B cell (primary cell): ENCODE results near the gene TRA2B. TPM values are rescaled to one million over a fixed set of nuclear protein-coding genes. Genes with fewer than 3 reads are reported as not detected.
A peak's percentile ranks its signal among the peaks of the same experiment; 100 is the strongest.

Source experiments
- ATAC-seq: fragments of 200-7000 bp; cut with Tn5 transposase; one replicate; pipeline ENCODE4 v1.10.0; 2021; ENCODE audit warnings: low read depth, mild to moderate bottlenecking, moderate number of reproducible peaks, moderate library complexity
- CTCF ChIA-PET: fragments of 350-600 bp; sonication (Branson Sonifier 250); formaldehyde crosslinking; loops from one replicate; lab custom pipeline; 2021; ENCODE audit warnings: antibody characterized with exemption, inconsistent platforms; lab: Charles Lee
- POLR2A ChIA-PET: fragments of 350-600 bp; sonication (Branson Sonifier 250); formaldehyde crosslinking; loops from one replicate; lab custom pipeline; 2021; ENCODE audit warnings: antibody characterized with exemption; lab: Charles Lee
- DNase-seq: peaks from one replicate; pipeline ENCODE4 v3.0.0; 2013
- H2AFZ ChIP-seq: 2 replicates; pipeline ENCODE4 v1.6.1; 2012; ENCODE audit warnings: mild to moderate bottlenecking, low read depth, low read length; ENCODE audit not compliant: insufficient read depth, poor library complexity, severe bottlenecking
- H3K27ac ChIP-seq, 2 donors: 1 replicate in 1 of 2; 2 replicates in 1 of 2; pipeline ENCODE4 v1.5.1; 2012 to 2013; ENCODE audit warnings: low read length in 2 of 2, mild to moderate bottlenecking in 2 of 2, moderate library complexity in 1 of 2
- H3K27me3 ChIP-seq, 4 experiments: fragments of 200-600 bp in 1 of 4; sonication (generic) in 1 of 4; replicated peaks in 1 of 4; 1 replicate in 2 of 4; 2 replicates in 2 of 4; pipeline versions ENCODE4 v1.6.1 to v1.7.0; 2013 to 2016; ENCODE audit warnings: low read length in 3 of 4, mild to moderate bottlenecking in 2 of 4, mixed read lengths in 1 of 4, moderate library complexity in 1 of 4; ENCODE audit not compliant: insufficient read depth in 4 of 4, control insufficient read depth in 3 of 4; ENCODE audit errors: control extremely low read depth in 1 of 4
- H3K36me3 ChIP-seq, 2 experiments: replicated peaks in 1 of 2; 1 replicate in 1 of 2; 2 replicates in 1 of 2; pipeline versions ENCODE4 v1.6.1 to v1.7.1; 2013; ENCODE audit warnings: low read length in 1 of 2; ENCODE audit not compliant: insufficient read depth in 2 of 2, control insufficient read depth in 1 of 2; ENCODE audit errors: control extremely low read depth in 1 of 2, extremely low read depth in 1 of 2
- H3K4me1 ChIP-seq, 2 donors: fragments of 200-600 bp in 1 of 2; sonication (generic) in 1 of 2; 1 replicate in 1 of 2; 2 replicates in 1 of 2; pipeline versions ENCODE4 v1.5.1 to v1.6.1; 2013 to 2017; ENCODE audit warnings: low read length in 2 of 2; ENCODE audit not compliant: control insufficient read depth in 2 of 2, insufficient read depth in 2 of 2
- H3K4me2 ChIP-seq: replicated peaks from 2 replicates; pipeline ENCODE3; 2012; ENCODE audit warnings: mild to moderate bottlenecking, low read depth, low read length; ENCODE audit not compliant: poor library complexity, severe bottlenecking
- H3K4me3 ChIP-seq, 5 experiments: fragments of 200-600 bp in 1 of 5; sonication (generic) in 1 of 5; 1 replicate in 3 of 5; 2 replicates in 2 of 5; pipeline versions ENCODE4 v1.5.1 to v1.7.0; 2011 to 2016; ENCODE audit warnings: low read length in 4 of 5, mild to moderate bottlenecking in 4 of 5, low read depth in 2 of 5, control low read depth in 1 of 5, moderate library complexity in 1 of 5; ENCODE audit not compliant: insufficient read depth in 1 of 5; ENCODE audit errors: control extremely low read depth in 1 of 5, extremely low read depth in 1 of 5
- H3K79me2 ChIP-seq: fragments of 200-600 bp; sonication (generic); one replicate; pipeline ENCODE4 v1.6.0; 2016; ENCODE audit warnings: low read length; ENCODE audit not compliant: control insufficient read depth, insufficient read depth
- H3K9ac ChIP-seq: fragments of 200-600 bp; sonication (generic); 2 replicates; pipeline ENCODE4 v1.6.1; 2017; ENCODE audit warnings: mild to moderate bottlenecking, low read length, moderate library complexity
- H3K9me3 ChIP-seq, 3 donors: one replicate each; pipeline versions ENCODE4 v1.6.1 to v1.7.1; 2013; ENCODE audit warnings: low read length in 2 of 3; ENCODE audit not compliant: control insufficient read depth in 2 of 3, insufficient read depth in 1 of 3; ENCODE audit errors: control extremely low read depth in 1 of 3
- H4K20me1 ChIP-seq: 2 replicates; pipeline ENCODE4 v1.6.0; 2012; ENCODE audit warnings: mild to moderate bottlenecking, low read length; ENCODE audit not compliant: insufficient read depth, control insufficient read depth, poor library complexity, severe bottlenecking
- H3K27ac Mint-ChIP-seq: one replicate; pipeline ENCODE4 v1.8.0; 2021; ENCODE audit warnings: mixed read lengths
- H3K27me3 Mint-ChIP-seq: one replicate; pipeline ENCODE4 v1.8.0; 2021; ENCODE audit warnings: mixed read lengths
- H3K4me1 Mint-ChIP-seq: one replicate; pipeline ENCODE4 v1.8.0; 2021; ENCODE audit warnings: mixed read lengths
- H3K4me3 Mint-ChIP-seq: one replicate; pipeline ENCODE4 v1.8.0; 2021; ENCODE audit warnings: mixed read lengths
- H3K9me3 Mint-ChIP-seq: one replicate; pipeline ENCODE4 v1.8.0; 2022; ENCODE audit warnings: mixed read lengths; ENCODE audit not compliant: insufficient read depth
- EZH2 ChIP-seq: IDR thresholded peaks from 2 replicates; pipeline ENCODE4 v1.6.1; 2012; ENCODE audit warnings: borderline replicate concordance, low read depth, mild to moderate bottlenecking, moderate library complexity, low read length; ENCODE audit not compliant: insufficient read depth, poor library complexity, severe bottlenecking
- WGBS: methylation state at CpG from one replicate; pipeline ENCODE4 v1.1.5; 2013; ENCODE audit warnings: missing lambda C conversion rate; ENCODE audit not compliant: insufficient coverage; 5-methylcytosine and 5-hydroxymethylcytosine counted together
- intact Hi-C: fragments of 100-400 bp; cut with micrococcal nuclease; formaldehyde crosslinking; loops from one replicate; pipeline ENCODE4 v1.10.0; 2022
- polyA plus RNA-seq: library from polyadenylated mRNA; depleted of rRNA; stranded (reverse); fragments of >200 nt; gene quantifications from 2 replicates; pipeline ENCODE4 v1.2.3, GENCODE V29; 2012
- total RNA-seq, 2 donors: library from RNA; stranded (reverse); fragments of 120-200 nt in 1 of 2; gene quantifications; 1 replicate in 1 of 2; 2 replicates in 1 of 2; pipeline versions ENCODE4 v1.2.3 to v1.2.4, GENCODE V29; 2013 to 2022
- TF ChIP-seq, protein P1 (sequence below): fragments of 200-600 bp; IDR thresholded peaks from one replicate; pipeline ENCODE4 v1.8.0; 2022; ENCODE audit warnings: antibody characterized with exemption, mild to moderate bottlenecking

Gene TRA2B
- total and polyA plus RNA-seq, 2 donors (not counting 1 experiment from before 2014, with no cell fraction given), result 220 to 1,062 TPM

DNA sequence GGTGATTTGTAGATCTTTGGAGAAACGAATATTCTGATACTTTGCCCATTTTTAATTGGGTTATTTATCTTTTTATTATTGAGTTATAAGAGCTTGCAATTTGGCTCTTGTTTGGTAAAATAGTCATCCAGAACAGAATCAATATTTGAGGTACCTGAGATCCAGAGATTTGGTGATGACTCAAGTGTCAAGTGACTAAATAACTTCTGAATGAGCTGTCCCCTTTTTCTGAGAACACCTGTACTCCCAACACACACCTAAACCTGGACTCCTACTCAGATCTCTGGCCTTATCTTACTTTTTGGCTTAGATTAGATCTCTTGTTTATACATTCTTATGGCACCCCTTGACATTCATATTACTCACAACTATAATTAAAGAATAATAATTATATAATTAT is 3.1 kb upstream of the TRA2B start:
- H3K4me3 Mint-ChIP-seq, result no peak overlapping the region
- POLR2A ChIA-PET, result no interaction called here

DNA sequence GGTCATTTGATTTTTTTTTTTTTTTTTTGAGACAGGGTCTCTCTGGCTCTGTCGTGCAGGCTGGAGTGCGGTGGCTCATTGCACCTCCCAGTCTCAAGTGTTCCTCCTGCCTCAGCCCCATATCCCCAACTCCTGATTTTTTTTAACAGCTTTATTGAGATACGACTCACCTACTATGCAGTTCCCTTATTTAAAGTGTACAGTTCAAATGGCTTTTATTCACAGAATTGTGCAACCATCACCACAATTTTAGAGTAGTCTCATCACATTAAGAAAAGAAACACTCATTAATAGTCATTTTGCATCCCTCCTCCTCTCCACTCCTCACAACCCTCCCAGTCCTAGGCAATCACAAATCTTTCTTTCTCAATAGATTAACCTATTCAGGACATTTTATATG is 1.9 kb upstream of the TRA2B start:
- H3K27ac ChIP-seq, result no peak overlapping the region
- Mint-ChIP-seq H3K27me3 (no peaks in the 10 kb centered on the region), H3K27ac (peak overlapping the region; percentile 8), H3K4me1 (peaks cover 29% of the 10 kb centered on the region), H3K9me3 (no peaks in the 10 kb centered on the region), H3K4me3 (peak overlapping the region; percentile 30)
- no peaks in the 10 kb centered on the region for H3K27me3 ChIP-seq
- ChIA-PET POLR2A (no interaction called here), CTCF (no interaction called here)
- H3K36me3 ChIP-seq, result no peaks in the 10 kb centered on the region
- H3K4me3 ChIP-seq, result no peak overlapping the region
- peaks cover 31% of the 10 kb centered on the region for H3K79me2 ChIP-seq
- ATAC-seq (no peak), DNase-seq (no peak)
- H2AFZ ChIP-seq, result no peak overlapping the region
- intact Hi-C loops, result loop anchor here (5.0 to 10.0 kb wide), 6 partner anchors 117 to 1577 kb away; partner anchors contain the start of genes CLCN2, POLR2H and VPS8
- no peaks in the 10 kb centered on the region for H3K9me3 ChIP-seq
- TF ChIP-seq EZH2, result no peak
- TF ChIP-seq, protein P1, sequence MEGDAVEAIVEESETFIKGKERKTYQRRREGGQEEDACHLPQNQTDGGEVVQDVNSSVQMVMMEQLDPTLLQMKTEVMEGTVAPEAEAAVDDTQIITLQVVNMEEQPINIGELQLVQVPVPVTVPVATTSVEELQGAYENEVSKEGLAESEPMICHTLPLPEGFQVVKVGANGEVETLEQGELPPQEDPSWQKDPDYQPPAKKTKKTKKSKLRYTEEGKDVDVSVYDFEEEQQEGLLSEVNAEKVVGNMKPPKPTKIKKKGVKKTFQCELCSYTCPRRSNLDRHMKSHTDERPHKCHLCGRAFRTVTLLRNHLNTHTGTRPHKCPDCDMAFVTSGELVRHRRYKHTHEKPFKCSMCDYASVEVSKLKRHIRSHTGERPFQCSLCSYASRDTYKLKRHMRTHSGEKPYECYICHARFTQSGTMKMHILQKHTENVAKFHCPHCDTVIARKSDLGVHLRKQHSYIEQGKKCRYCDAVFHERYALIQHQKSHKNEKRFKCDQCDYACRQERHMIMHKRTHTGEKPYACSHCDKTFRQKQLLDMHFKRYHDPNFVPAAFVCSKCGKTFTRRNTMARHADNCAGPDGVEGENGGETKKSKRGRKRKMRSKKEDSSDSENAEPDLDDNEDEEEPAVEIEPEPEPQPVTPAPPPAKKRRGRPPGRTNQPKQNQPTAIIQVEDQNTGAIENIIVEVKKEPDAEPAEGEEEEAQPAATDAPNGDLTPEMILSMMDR, result no peak
- H4K20me1 ChIP-seq, result peaks cover 29% of the 10 kb centered on the region
- no peak overlapping the region for H3K4me2 ChIP-seq
- 100% methylated on average over 1 of the region's 3 CpGs for WGBS
- no peak overlapping the region for H3K9ac ChIP-seq
- peaks cover 16 to 25% of the 10 kb centered on the region in 2 donors for H3K4me1 ChIP-seq

More for the DNA sequence above, 3.1 kb upstream of the TRA2B start:
- no peak overlapping the region for H3K9ac ChIP-seq
- no peak for TF ChIP-seq EZH2
- TF ChIP-seq, protein P1, result no peak
- H3K9me3 ChIP-seq, result no peaks in the 10 kb centered on the region
- H3K36me3 ChIP-seq, result no peaks in the 10 kb centered on the region
- WGBS, result no CpG with 5 or more reads among the region's 1 CpG
- Mint-ChIP-seq H3K4me1 (peaks cover 17% of the 10 kb centered on the region), H3K27me3 (no peaks in the 10 kb centered on the region), H3K27ac (no peak overlapping the region), H3K9me3 (no peaks in the 10 kb centered on the region)
- ATAC-seq (no peak), DNase-seq (no peak)
- H3K27ac ChIP-seq, result no peak overlapping the region
- H3K4me1 ChIP-seq, result peaks cover 6 to 15% of the 10 kb centered on the region in 2 donors
- H3K27me3 ChIP-seq, result no peaks in the 10 kb centered on the region
- no peak overlapping the region for H3K4me2 ChIP-seq
- peaks cover 17% of the 10 kb centered on the region for H4K20me1 ChIP-seq
- H3K79me2 ChIP-seq, result peaks cover 18% of the 10 kb centered on the region
- no peak overlapping the region for H2AFZ ChIP-seq
- H3K4me3 ChIP-seq, result no peak overlapping the region
- intact Hi-C loops, result no loop called here
- CTCF ChIA-PET, result interaction anchor here (0.9 to 1.2 kb wide), 2 partner anchors 673 to 676 kb away, joined by 3 to 4 read pairs; no protein-coding TSS in a partner anchor
